GM21447 (cell line): ENCODE measurements around the gene EVC.

Experiments used
- ATAC-seq: cut with Tn5 transposase; IDR thresholded peaks from one replicate; pipeline ENCODE4 v1.9.1; 2021; ENCODE audit not compliant: unreplicated experiment

EVC gene

DNA sequence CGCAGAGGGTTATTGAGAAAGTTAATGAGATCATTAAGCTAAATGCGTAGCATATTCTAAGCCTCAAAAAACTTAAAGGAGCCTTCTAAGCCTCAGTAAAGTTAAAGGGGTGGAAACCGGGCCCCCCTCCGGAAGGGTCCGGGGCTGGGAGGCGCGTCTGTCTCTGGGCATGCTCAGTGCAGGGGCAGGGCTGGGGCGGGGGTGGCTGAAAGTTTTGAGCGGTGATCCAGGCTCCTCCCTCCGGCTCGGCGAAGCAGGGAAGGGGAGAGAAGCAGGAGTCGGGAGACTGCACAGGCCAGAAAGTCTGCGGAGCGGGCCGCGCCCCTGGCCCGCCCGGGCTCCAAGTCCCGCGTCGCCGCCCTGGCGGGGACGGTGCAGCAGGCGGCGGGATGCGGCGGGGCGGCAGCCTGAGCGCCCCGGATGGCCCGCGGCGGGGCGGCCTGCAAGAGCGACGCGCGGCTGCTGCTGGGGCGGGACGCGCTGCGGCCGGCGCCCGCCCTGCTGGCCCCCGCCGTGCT is at the start of gene EVC:
Gene EVC (plus strand): TSS at position 241 of the 518 bp plus-strand sequence. CDS start 180 bp downstream, at position 421.
- ATAC-seq: no peak

DNA sequence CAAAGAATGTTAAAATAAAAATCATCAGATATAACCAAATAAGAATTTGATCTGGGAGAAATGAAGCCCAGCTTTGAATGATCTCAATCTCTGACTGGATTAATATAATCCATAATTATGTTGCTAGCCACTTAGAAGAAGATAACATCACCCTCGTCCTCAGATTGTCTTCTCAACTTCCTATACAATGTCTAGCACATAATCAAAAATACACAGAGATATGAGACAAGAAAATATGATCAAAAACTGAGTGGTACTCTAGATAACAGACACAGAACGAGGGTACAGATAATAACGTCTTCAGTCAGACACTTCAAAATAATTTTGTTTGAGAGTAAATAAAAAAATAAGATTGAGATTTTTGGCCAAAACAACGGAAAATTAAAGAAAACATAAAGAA is 49.8 kb upstream of the EVC start:
- ATAC-seq: no peak

DNA sequence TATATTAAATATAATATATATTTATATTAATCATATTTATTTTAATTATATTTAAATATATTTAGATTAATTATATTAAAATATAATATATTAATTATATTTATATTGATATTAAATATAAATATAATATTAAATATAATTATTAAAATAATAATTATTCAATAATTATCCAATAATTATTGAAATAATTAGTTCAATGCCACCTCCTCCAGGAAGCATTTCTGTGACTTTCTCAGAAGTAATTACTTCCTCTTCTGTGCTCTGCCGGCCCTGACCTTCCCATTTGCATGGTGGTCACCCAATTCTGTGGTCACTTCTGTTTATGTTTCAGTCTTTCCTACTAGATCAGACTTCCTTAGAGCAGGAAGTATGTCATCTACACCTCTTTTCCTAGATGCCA is 48.4 kb upstream of the EVC start:
- ATAC-seq: no peak

DNA sequence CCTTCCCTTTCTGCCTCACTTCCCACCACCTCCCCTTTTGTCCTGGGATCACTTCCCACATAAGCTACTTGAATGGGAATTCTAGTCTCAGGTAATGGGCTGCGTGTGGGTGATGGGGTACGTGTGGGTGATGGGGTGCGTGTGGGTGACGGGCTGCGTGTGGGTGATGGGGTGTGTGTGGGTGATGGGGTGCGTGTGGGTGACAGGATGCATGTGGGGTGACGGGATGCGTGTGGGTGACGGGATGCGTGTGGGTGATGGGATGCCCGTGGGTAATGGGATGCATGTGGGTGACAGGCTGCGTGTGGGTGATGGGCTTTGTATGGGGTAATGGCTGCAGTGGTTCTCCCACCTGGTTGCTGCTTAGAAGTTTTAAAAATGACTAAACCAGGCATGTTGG is 46.2 kb upstream of the EVC start:
- no peak for ATAC-seq

DNA sequence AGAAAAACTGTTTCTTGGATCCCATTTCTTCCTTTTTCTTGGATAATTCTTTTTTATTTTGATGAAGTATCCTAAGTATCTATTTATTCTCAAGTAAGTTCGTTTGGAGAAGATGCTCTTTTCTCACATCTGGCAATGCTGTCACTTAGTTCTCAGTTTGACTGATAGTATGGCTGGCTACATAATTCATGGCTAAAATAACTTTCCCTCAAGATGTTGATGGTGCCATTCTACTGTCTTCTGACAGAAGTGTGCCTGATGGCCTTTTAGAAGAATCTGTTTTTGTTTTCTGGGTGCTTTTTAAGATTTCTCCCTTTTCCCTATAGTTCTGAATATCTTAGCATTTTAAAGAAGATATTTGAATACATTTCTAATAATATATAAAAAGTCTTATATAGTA is 44.3 kb upstream of the EVC start:
- no peak for ATAC-seq

DNA sequence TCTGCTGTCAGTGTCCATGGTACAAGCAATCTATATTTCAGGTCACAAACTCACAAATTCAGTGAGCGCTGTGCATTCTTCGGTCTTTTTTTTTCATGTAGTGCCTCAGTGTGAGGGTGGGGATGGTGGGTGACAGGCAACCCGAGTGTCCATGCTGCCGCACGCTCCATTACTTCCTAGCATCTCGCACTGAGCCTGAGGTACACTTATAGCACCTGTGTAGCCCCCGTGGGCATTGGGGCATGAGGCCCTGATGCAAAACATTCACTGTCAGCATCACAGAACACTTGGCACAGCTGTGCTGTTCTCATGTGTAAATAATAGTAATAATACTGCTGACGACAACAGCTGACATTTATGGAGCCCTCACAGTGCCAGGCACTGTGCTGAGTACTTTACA is 34.2 kb upstream of the EVC start:
- no peak for ATAC-seq

DNA sequence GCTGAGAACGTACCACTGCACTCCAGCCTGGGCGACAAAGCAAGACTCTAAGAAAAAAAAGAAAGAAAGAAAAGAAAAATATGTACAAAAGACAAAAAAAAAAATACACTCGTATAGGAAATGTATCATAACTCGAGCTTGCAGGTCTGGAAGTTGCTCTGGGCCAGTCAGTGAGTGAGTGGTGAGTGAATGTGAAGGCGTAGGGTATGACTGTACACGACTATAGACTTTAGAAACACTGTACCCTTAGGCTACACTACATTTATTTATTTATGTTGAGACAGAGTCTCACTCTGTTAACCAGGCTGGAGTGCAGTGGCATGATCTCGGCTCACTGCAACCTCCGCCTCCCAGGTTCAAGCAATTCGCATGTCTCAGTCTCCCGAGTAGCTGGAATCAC is 32.0 kb upstream of the EVC start:
- no peak for ATAC-seq

DNA sequence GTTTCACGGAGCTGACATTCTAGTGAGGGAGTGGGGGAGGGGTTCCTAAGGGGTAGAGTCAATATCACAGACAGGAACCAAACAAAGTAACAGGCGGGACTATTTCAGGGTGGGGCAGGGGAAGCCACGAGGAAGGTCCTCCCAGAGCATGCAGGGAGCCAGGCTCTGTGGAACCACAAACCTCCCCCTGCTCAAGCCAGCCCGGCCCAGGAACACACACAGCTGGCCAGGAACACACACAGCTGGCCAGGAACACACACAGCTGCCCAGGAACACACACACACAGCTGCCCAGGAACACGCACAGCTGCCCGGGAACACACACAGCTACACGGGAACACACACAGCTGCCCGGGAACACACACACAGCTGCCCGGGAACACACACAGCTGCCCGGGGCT is 27.4 kb upstream of the EVC start:
- ATAC-seq: no peak

DNA sequence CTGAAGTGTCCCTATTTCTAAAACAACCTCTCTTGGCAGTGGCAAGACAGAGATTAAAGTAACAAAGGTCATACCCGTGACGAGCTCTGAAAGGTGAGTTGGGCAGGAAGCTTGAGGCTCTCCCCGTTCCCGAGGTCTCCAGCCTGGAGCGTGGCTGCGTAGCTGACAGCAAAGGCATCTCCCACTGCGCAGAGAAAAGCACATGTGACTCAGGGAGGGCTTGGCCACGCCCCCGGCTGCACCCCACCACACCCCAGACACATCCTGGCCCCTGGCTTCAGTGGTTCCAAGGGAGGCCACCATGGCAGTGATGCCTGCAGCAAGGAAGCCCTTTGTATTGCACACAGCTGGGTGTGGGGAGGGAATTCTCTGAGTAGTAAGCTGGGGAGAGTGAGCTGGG is 25.7 kb upstream of the EVC start:
- ATAC-seq: no peak

DNA sequence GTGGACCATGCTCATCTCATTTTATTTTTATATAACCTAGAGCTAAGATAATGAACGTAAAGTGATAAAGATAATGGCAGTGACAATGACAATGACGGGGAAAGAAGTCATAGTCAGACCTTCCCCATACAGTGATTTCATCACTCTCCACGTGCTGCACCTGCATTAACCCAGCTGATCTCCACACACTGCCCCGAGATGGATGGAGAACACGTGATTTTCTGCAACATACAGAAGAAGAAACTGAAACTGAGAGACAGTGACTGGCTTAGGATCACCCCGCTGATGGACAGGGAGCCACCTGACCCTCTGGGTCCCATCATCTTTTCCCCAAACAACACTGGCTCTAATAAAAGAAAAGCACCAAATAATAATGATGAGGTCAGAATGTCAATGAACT is 24.7 kb upstream of the EVC start:
- no peak for ATAC-seq

DNA sequence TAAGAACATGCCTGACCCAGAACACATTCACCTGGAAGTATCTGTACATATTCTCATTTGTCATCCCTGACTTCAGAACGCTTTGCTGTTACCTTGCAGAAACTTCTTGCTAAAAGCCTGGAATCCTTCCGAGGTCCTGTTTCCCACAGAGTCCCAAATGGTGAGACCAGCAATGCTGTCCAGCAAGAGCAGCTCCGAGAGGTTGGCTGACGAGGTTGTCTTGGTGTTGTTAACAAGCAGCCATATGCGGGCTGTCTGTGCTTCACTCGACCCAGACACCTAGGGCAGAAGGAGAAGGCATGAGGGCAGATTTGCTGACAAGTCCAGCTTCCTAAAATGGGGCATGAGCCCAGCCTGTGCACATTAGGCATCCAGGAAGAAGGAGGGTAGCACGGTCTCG is 21.9 kb upstream of the EVC start:
- ATAC-seq: no peak

DNA sequence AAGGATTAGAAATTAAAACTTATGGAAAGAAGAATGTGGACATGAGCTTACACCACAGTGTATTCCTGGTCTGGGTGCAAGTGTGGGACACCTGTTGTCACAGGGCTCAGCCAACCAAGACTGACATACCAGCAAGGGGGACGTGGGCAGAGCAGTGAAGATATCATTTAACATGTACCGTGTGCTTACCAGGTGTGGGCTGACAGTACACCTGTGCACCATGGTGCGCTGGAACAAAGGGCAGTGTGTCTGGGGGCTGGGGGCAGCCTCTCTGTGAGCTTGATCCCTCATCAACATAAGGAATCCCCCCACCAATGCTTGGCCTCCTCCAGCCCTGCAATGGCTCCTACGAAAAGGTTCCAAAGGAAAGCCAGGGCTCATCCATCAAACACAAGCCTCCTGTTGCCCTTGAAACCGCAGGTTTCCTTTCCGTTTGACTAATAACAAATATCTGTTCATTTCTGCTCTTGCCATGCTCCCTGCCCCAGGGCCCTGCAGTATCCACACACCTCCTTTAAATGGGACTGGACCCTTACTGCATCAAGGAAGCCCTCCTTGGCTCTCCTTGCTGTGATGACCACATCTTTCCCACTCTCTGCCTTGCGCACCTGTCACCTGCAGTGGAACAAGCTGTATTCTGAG is 19.4 kb upstream of the EVC start:
- no peak for ATAC-seq

DNA sequence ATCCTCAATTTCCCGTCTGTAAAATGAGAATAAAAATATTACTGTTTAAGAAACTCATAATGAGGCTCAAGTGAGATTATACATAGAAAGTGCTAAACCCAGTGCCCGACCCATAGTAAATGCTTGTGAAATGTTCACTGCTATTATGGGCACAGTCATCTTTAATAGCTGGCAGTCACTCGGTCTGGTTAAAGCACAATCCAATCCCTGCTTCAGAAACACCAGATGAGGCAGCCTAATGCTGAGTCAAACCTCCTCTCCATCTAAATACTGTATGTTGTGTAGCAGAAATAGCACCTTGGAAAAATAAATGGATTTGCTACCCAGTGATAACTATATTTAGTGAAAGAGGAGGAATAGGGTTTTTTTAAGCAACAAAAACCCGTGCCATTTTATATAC is 17.1 kb upstream of the EVC start:
- ATAC-seq: no peak

DNA sequence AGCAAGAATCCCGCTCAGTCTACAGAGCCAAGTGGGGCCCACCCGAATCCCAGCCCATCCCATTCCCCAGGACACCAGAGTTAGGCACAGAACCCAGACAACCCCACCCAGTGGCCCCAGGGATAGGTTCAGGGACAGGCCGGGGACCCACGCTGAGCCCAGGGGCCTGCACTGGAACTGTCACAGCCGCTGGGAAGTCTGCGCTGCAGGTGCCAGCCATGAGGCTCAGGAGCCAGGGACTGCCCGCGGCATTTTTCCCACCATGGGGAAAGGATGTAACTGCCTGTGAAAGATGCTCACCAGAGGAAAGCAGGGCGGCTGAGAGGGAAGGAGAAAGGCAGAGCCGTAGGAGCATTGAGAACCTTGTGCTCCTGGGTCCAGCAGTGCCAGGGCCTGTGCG is 14.7 kb upstream of the EVC start:
- ATAC-seq: no peak

DNA sequence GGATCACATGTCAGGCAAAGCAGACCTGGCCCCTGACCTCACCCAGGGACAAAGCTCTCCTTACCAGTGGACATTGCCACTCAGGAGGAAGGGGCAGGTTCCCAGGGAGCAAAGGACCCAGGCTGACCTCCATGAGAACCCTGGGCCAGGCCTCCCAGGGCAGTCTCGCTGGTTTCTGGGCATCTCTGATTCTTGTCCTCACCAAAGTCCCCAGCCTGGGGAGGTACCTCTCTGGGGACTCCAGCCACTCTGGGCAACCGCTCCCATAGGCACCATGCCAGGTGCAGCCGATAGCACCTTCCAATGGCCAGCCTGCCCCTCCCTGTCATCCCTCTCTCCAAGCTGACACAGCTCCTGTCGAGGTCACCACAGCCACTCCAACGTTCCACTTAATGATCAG is 10.5 kb upstream of the EVC start:
- no peak for ATAC-seq

DNA sequence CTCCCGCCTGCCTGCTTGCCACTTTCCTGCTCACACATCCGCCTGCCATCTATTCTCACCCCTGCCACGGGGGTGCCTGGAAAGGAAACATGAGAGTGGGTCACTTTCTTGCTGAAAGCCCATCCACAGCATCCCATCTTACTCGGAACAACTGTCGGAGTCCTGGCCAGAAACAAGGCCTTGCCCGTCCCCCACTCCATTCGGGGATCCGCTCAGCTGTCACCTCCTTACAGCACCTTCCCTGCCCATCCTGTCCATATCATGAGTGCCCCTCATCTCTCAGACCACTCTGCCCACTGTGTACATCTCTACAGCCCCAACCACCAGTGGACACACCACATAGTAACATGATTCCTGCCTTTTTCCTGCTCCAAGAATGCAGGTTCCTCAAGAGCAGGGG is 9.0 kb upstream of the EVC start:
- no peak for ATAC-seq

DNA sequence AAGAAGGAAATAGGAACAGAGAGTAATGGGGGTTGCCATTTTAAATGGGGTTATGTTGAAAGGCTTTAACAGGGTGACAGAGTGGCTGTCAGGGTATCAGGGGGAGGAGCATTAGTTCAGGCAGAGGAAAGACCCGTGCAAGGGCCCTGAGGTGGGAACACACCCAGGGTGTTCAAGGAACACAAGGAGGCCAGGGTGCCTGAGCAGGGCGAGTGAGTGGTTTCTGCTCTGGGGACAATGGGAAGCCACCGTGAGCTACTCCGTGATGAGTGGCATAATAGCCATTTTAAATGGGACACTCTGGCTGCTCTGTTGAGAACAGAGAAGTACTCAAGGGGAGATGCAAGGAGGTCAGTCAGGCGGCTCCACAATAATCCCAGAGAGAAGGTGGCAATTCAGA is 7.2 kb upstream of the EVC start:
- ATAC-seq: no peak

DNA sequence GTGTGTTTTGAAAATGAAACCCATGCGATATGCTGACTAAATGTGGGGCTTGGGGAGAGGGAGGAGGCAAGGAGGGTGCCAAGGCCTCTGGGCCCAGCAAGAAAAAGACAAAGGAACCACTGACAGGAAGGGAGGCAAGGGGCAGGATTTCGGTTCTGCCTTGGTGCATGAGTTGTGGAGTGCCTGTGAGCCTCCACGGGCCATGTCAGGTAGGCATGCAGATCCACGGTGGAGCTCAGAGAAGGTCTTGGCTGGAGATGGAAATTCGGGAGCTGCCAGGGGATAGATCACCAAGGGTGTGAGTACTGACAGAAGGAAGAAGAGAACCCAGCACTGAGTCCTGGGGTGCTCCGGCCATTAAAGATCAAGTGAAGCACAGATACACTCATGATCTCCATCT is 6.7 kb upstream of the EVC start:
- ATAC-seq: no peak

DNA sequence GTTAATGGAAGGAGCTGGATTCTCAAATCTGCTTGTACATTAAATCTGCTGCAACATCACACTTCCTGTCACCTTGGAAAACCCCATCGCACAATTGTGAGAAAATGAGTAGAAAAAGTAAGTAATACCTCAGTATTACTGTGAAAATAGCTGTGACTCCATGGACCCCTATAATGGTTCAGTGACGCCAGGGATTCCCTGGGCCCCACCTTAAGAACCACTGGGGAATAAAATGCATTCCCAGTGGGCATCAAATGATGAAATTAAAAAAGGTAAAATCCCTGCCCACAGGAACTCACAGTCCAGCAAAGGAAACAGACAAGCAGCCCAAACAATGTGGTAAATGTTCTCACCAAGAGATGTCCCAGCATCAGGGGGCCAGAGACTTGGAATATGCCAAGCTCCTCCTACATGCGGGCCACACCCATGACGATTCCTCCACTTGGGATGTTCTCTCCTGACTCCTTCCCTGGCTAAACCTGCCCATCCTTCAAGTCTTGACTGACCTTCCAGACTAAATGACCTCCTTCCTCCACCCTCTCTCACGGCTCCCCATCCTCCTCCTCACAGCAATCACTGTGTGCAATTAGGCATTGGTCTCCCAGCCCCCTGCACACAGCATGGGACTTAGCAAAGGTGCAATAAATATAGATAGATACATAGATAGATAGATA is 5.2 kb upstream of the EVC start:
- no peak for ATAC-seq

DNA sequence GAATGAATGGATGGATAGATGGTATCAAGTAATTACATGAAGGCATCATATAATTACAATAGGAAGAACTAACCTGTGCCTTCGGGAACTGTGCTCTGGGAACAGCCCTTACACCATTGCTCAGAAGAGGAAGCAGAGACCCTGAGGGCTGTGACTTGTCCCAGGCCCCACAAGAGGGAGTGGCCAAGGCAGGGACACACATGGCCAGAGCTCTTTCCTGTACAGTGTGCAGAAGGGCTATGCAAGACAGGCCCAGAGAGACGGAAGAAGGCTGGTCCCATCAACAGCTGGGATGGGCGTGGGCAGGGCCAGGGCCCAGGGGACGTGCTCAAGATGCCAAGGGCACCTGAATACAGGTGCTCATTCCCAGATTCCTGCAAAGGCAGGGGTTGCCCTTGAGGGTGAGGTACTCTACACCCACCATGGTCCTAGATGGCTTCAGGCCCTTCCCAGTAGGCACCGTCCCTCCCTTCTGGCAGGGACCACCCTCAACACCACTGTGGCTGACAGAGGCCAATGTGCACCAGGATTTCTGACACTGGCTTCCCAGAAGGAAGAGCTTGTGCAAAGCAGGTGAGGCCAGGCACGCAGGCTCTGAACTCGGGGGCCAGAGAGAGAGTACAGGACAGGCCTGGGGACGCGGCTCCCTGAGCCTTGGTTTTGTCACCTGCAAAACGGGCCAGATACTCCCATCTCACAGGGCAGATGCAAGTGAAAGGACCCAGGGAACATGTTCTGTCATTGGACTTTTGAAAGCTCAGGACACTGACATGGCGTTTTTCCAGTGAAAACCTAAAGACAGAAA is 4.3 kb upstream of the EVC start:
- ATAC-seq: no peak

DNA sequence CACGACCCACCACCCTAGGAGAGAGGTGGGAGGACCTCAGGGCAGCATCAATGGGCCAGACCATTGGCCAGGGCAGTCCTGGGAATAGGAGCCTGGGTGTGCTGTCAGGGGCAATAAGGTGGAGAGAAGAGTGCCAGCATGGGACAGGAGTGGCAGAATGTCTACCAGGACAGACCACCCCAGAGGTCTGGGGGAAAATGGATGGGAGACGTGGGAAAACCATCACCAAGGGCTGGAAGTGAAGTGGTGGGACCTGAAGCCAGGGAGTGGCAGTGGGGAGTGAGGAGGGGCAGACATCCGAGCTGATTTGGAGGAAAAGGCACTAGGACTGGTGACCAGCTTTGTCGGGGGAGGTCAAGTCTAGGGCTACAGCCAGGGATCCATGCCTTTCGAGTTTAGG is 3.6 kb upstream of the EVC start:
- ATAC-seq: no peak

DNA sequence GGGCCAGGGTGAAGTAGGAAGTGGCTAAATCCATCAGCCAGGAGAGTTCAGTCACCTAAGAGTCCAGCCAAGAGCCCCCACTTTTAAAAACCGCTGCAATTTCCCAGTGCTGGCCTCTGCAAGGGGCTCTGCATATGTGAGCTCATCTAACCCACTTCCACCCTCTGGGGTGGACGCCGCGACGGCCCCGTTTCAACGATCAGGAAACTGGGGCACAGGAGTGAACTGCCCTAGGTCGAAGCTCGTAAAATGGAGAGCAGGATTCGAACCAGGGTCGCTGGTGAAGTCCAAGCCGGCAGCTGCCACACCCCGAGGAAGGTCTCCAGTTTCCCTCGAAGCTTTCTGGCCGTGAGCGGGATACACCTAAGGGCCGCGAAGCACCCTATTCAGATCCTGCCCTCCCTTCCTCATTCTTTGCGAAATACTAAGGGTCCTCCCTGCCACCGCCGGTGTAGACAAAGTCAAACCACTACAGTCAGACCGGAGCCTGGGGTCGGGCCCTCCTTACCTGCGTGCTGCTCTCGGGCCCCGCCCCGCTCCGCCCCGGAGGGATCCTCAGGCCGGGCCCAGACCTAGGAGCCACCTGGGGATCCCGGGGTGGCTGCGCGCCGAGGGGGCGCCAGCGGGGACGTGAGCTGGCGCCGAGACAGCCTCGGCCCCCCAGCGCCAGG is 3.1 kb upstream of the EVC start:
- ATAC-seq: no peak
